GM23338 (cell line): ENCODE data around the gene TIAM1. TPM values are rescaled to one million over a fixed set of nuclear protein-coding genes. Genes with fewer than 3 reads are reported as not detected.

ENCODE experiments used
- ATAC-seq: fragments of 200-7000 bp; cut with Tn5 transposase; 3 replicates; pipeline ENCODE4 v1.9.1; 2020
- DNase-seq: peaks from one replicate; pipeline ENCODE4 v3.0.0-alpha.2; 2015; ENCODE audit warnings: low spot score
- H2AFZ ChIP-seq: fragments of 200-600 bp; sonication (generic); 2 replicates; pipeline ENCODE4 v1.8.0; 2016; ENCODE audit warnings: antibody characterized with exemption, mild to moderate bottlenecking, moderate library complexity
- H3F3A ChIP-seq: fragments of 200-600 bp; sonication (generic); replicated peaks from 2 replicates; pipeline ENCODE4 v1.8.0; 2017; ENCODE audit warnings: antibody characterized with exemption, mixed run types, low read depth
- H3K27ac ChIP-seq: fragments of 200-600 bp; sonication (generic); 2 replicates; pipeline ENCODE4 v1.6.1; 2016; ENCODE audit warnings: low read depth
- H3K27me3 ChIP-seq: fragments of 200-600 bp; sonication (generic); 2 replicates; pipeline ENCODE4 v1.8.0; 2016; ENCODE audit warnings: mild to moderate bottlenecking, mixed run types, moderate library complexity; ENCODE audit not compliant: insufficient read depth
- H3K36me3 ChIP-seq: fragments of 200-600 bp; sonication (generic); 2 replicates; pipeline ENCODE4 v1.8.0; 2016; ENCODE audit warnings: mild to moderate bottlenecking; ENCODE audit not compliant: insufficient read depth
- H3K4me1 ChIP-seq: fragments of 200-600 bp; sonication (generic); 2 replicates; pipeline ENCODE4 v1.8.0; 2016; ENCODE audit warnings: mild to moderate bottlenecking, moderate library complexity; ENCODE audit not compliant: insufficient read depth
- H3K4me2 ChIP-seq: fragments of 200-600 bp; sonication (generic); 2 replicates; pipeline ENCODE4 v1.7.1; 2017; ENCODE audit warnings: mixed run types
- H3K4me3 ChIP-seq: fragments of 200-600 bp; sonication (generic); 2 replicates; pipeline ENCODE4 v1.6.1; 2016; ENCODE audit warnings: mixed run types
- H3K79me2 ChIP-seq: fragments of 200-600 bp; sonication (generic); replicated peaks from 2 replicates; pipeline ENCODE4 v1.8.0; 2017; ENCODE audit warnings: mild to moderate bottlenecking; ENCODE audit not compliant: insufficient read depth
- H3K9me2 ChIP-seq: fragments of 200-600 bp; sonication (generic); 2 replicates; pipeline ENCODE4 v1.8.0; 2017; ENCODE audit not compliant: insufficient read depth
- H4K20me1 ChIP-seq: fragments of 200-600 bp; sonication (generic); replicated peaks from 2 replicates; pipeline ENCODE4 v1.8.0; 2017; ENCODE audit warnings: mild to moderate bottlenecking; ENCODE audit not compliant: insufficient read depth
- H3K27ac Mint-ChIP-seq: 2 replicates; pipeline ENCODE4 v1.8.0; 2020; ENCODE audit warnings: inconsistent platforms, mild to moderate bottlenecking, moderate library complexity, mixed read lengths
- H3K27me3 Mint-ChIP-seq: 3 replicates; pipeline ENCODE4 v1.8.0; 2022; ENCODE audit warnings: low read depth, mild to moderate bottlenecking, moderate library complexity, mixed read lengths, inconsistent platforms; ENCODE audit not compliant: insufficient read depth, poor library complexity
- H3K36me3 Mint-ChIP-seq: 3 replicates; pipeline ENCODE4 v1.8.0; 2021; ENCODE audit warnings: low read depth, mild to moderate bottlenecking, inconsistent platforms, moderate library complexity, mixed read lengths
- H3K4me1 Mint-ChIP-seq: 3 replicates; pipeline ENCODE4 v1.8.0; 2020; ENCODE audit warnings: mild to moderate bottlenecking, inconsistent platforms, mixed read lengths
- H3K4me3 Mint-ChIP-seq: 3 replicates; pipeline ENCODE4 v1.8.0; 2021; ENCODE audit warnings: moderate library complexity, mild to moderate bottlenecking, inconsistent platforms, mixed read lengths
- H3K9me3 Mint-ChIP-seq: 3 replicates; pipeline ENCODE4 v1.8.0; 2020; ENCODE audit warnings: moderate library complexity, mild to moderate bottlenecking, inconsistent platforms, mixed read lengths
- CREB1 ChIP-seq: fragments of 250-450 bp; sonication (Bioruptor Pico); IDR thresholded peaks from 2 replicates; pipeline ENCODE4 v1.5.0; 2020; ENCODE audit warnings: low read depth, mild to moderate bottlenecking, moderate library complexity
- CTCF ChIP-seq, 2 experiments: fragments of 200-600 bp in 1 of 2; sonication (generic) in 1 of 2; conservative IDR thresholded peaks; 2 replicates each; pipeline versions ENCODE4 v1.5.1 to v1.6.1; 2016 to 2017; ENCODE audit warnings: antibody characterized with exemption in 2 of 2, low read depth in 2 of 2, mild to moderate bottlenecking in 2 of 2, moderate library complexity in 1 of 2
- ETS1 ChIP-seq: IDR thresholded peaks from 2 replicates; pipeline ENCODE4 v1.6.1; 2016; ENCODE audit warnings: antibody characterized with exemption
- EZH2 ChIP-seq: fragments of 200-600 bp; sonication (generic); IDR thresholded peaks from one replicate; pipeline ENCODE4 v1.8.0; 2017; ENCODE audit warnings: antibody characterized with exemption, mild to moderate bottlenecking, low read depth; ENCODE audit not compliant: unreplicated experiment
- EZH2phosphoT487 ChIP-seq: fragments of 200-600 bp; sonication (generic); IDR thresholded peaks from one replicate; pipeline ENCODE4 v1.8.1; 2018; ENCODE audit warnings: antibody characterized with exemption; ENCODE audit not compliant: unreplicated experiment
- JUNB ChIP-seq: IDR thresholded peaks from one replicate; pipeline ENCODE4 v1.6.1; 2016; ENCODE audit warnings: antibody characterized with exemption; ENCODE audit not compliant: unreplicated experiment
- NANOG ChIP-seq: IDR thresholded peaks from 2 replicates; pipeline ENCODE4 v1.6.1; 2016; ENCODE audit warnings: antibody characterized with exemption, borderline replicate concordance
- POLR2AphosphoS5 ChIP-seq: IDR thresholded peaks from 2 replicates; pipeline ENCODE4 v1.6.1; 2016; ENCODE audit warnings: antibody characterized with exemption, low read depth
- REST ChIP-seq: IDR thresholded peaks from one replicate; pipeline ENCODE4 v1.6.1; 2018; ENCODE audit warnings: antibody characterized with exemption; ENCODE audit not compliant: unreplicated experiment
- STAT1 ChIP-seq: IDR thresholded peaks from one replicate; pipeline ENCODE4 v1.6.1; 2016; ENCODE audit warnings: antibody characterized with exemption; ENCODE audit not compliant: unreplicated experiment
- ZNF114 ChIP-seq: fragments of 250-450 bp; sonication (Bioruptor Pico); IDR thresholded peaks from 2 replicates; pipeline ENCODE4 v1.5.0; 2020; ENCODE audit warnings: mild to moderate bottlenecking, moderate library complexity
- ZNF331 ChIP-seq: fragments of 250-450 bp; sonication (Bioruptor Pico); IDR thresholded peaks from 2 replicates; pipeline ENCODE4 v1.5.0; 2020; ENCODE audit warnings: low read depth, mild to moderate bottlenecking, moderate library complexity
- ZNF462 ChIP-seq: fragments of 250-450 bp; sonication (Bioruptor Pico); IDR thresholded peaks from 2 replicates; pipeline ENCODE4 v1.5.0; 2020; ENCODE audit warnings: mild to moderate bottlenecking, moderate library complexity
- polyA plus RNA-seq: library from polyadenylated mRNA; unstranded; fragments of >200 nt; fragmentation: Nextera tagmentation; extraction: Ambion mirVana; gene quantifications from 2 replicates; pipeline ENCODE4 v1.2.1, GENCODE V29; 2016
- total RNA-seq: library from RNA; depleted of rRNA; stranded (reverse); fragments of >200 nt; shearing (Covaris generic); gene quantifications from 2 replicates; pipeline ENCODE4 v1.2.3, GENCODE V29; 2014

The TIAM1 gene
- total and polyA plus RNA-seq, 2 experiments from 2014 or later = 18.5 to 20.0 TPM

- Histone ChIP-seq H3K9me2 (peaks cover 7% of the 10 kb centered on the region; the same call in 1 of the 2 replicates), H3K27me3 (no peaks in the 10 kb centered on the region), H3K4me3 (no peak overlapping the region), H3K4me2 (no peak overlapping the region), H3K79me2 (no peaks in the 10 kb centered on the region), H4K20me1 (no peaks in the 10 kb centered on the region), H2AFZ (no peak overlapping the region), H3K36me3 (no peaks in the 10 kb centered on the region), H3F3A (no peaks in the 10 kb centered on the region), H3K27ac (no peak overlapping the region), H3K4me1 (peaks cover 13% of the 10 kb centered on the region; the same call in 1 of the 2 replicates)
- TF ChIP-seq NANOG (no peak), STAT1 (no peak), EZH2 (no peak), CREB1 (CRISPR knock-in tag) (no peak), JUNB (no peak), ZNF331 (CRISPR knock-in tag) (no peak), ZNF114 (CRISPR knock-in tag) (no peak), ZNF462 (CRISPR knock-in tag) (no peak), REST (no peak), POLR2AphosphoS5 (no peak), ETS1 (no peak), CTCF (conservative IDR thresholded peaks at IDR 0.05; ENCODE audit: low read depth in 2 of 2) (no peak), EZH2phosphoT487 (no peak)
- H3K27ac Mint-ChIP-seq = no peak overlapping the region
- ATAC-seq (no peak), DNase-seq (no peak)
- H3K36me3 Mint-ChIP-seq = no peaks in the 10 kb centered on the region
- no peak overlapping the region for H3K4me3 Mint-ChIP-seq
- peaks cover 7% of the 10 kb centered on the region for H3K27me3 Mint-ChIP-seq
- peaks cover 24% of the 10 kb centered on the region for H3K4me1 Mint-ChIP-seq
- H3K9me3 Mint-ChIP-seq = no peaks in the 10 kb centered on the region
Observed at GRCh38 chr21:31140676-31141075, 203.4 kb downstream of the TIAM1 start.
